ENCODE results near the gene ADGRA3.

GRCh38 chr4:22522206-22522605, 6.3 kb upstream of the ADGRA3 start:
- TF ChIP-seq POLR2A (IDR thresholded peaks at IDR 0.05) = no peak
- TF ChIP-seq CTCF (IDR thresholded peaks at IDR 0.05) = no peak
- TF ChIP-seq EP300 (IDR thresholded peaks at IDR 0.05) = no peak
